HEK293 (cell line): ENCODE data around the gene ZFHX2.
"Not testable (repeated sequence)": the region's sequence is repeated elsewhere in the genome, so short reads cannot be mapped to it uniquely, and the experiment has no call there.

Experiments used
- CTCF ChIP-seq: fragments of 450-650 bp; formaldehyde crosslinking; IDR thresholded peaks from 2 replicates; pipeline ENCODE4 v1.5.1; 2016; ENCODE audit warnings: missing biosample characterization, missing genetic modification characterization
- KLF9 ChIP-seq: fragments of 450-650 bp; formaldehyde crosslinking; IDR thresholded peaks from 2 replicates; pipeline ENCODE4 v1.5.1; 2016; ENCODE audit warnings: missing biosample characterization, missing genetic modification characterization, low read depth
- ZNF843 ChIP-seq: fragments of 450-650 bp; formaldehyde crosslinking; IDR thresholded peaks from 2 replicates; pipeline ENCODE4 v1.5.1; 2016; ENCODE audit warnings: missing biosample characterization, missing genetic modification characterization

- not testable (repeated sequence) for TF ChIP-seq KLF9, CTCF, ZNF843 (tag by site-specific recombination)
Measured at GRCh38 chr14:23583761-23584526, 32.4 kb upstream of the ZFHX2 start.
